ENCODE results near the gene SMC1B.
A peak's percentile ranks its signal among the peaks of the same experiment; 100 is the strongest.

SMC1B gene

DNA sequence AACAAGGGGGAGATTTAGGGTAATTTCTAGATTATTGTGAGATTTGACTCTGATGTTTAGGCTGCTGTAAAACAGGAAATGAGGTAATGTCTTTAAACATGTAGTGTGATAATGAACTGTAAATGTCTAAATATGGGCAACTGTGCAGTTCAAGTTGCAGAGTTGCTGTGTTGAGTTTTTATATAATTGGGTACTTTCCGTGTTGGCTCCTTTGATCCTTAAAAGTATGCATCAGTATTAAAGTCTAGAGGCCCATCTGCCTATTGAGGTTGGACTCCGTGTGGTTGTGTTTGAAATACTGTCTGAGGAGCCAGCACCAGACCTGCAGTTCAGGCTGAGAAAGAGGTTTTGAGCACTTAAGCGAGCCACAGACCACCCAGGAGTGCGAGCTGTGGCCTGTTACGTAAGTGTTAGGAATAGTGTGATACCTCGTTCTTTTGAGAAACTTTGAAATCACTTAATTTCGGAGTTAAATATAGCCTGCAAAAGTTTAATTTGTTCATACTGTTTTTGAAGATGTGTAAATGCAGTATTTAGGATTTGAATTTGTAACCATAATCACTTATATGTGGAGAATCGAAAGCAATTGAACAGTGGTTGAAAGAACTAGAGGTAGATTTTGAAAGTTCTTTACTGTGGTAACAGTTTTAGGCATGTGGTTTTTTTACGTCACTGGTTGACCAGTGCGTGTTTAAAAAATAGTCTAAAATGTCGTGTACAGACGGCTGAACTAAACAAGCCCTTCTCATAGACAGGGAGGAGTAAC lies 94.7 kb downstream of the SMC1B start:
- DNase-seq, result no peak

- DNase-seq, result peak; percentile 24 to 89 (median 67)
Measured at GRCh38 chr22:45318168-45318557, 95.2 kb downstream of the SMC1B start.

DNA sequence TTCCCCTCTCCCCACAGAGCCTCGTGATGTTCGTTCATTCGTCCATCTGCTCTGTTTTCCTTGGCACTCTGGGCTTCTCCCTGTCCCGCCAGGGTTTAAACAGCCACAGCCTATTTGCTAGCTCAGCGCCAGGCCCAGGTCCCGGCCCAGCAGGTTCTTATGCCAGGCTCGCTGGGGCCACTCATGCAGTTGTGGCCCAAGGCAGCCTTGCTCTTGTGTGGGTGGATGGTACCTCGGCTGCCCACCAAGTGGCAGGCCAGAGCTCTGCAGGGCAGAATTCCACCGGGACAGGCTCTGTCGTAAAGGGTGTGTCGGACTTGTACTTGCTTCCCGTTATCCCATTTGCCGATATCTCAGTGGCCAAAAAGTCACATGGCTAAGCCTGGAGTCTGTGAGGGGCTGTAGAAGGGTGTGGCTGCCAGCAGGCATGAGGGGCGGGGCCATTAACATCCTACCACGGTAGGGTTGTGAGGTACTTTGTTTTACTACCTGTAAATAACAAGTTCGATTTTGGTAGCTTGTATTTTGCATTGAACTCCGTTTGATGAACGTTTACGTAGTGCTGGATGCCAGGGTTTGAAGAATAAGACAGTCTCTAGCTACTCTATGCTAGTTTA lies 95.7 kb downstream of the SMC1B start:
- DNase-seq, result no peak

DNA sequence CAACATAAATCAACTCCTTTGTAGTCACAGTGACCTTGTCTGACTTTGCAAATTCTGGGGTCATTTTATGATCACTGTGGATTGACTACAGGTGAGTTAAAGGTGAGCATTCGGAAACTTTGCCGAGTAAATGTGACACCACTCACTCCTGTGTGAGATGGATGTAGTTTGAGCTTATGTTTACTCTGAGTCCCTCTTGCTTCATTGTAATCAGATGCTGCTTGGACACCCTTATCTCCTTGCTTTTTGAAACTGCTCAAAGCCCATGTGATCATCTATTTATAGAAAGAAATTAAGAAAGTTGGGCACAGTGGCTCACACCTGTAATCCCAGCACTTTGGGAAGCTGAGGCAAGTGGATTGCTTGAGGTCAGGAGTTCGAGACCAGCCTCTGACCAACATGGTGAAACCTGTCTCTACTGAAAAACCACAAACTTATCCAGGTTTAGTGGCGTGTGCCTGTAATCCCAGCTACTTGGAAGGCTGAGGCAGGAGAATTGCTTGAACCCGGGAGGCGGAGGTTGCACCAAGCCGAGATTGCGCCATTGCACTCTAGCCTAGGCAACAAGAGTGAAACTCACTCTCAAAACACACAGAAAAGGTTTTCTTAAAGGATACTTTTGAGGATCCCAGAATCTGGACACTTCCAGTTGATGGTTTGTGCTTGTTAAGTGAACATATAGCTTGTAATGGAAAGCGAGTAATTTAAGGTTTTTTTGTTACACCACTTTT lies 96.4 kb downstream of the SMC1B start:
- DNase-seq, result no peak

- DNase-seq, result no peak
Measured at GRCh38 chr22:45314786-45315185, 98.6 kb downstream of the SMC1B start.

GRCh38 chr22:45314054-45314721 lies 99.2 kb downstream of the SMC1B start:
- DNase-seq, result no peak

GRCh38 chr22:45312856-45313255 lies 100.5 kb downstream of the SMC1B start:
- DNase-seq, result no peak

DNA sequence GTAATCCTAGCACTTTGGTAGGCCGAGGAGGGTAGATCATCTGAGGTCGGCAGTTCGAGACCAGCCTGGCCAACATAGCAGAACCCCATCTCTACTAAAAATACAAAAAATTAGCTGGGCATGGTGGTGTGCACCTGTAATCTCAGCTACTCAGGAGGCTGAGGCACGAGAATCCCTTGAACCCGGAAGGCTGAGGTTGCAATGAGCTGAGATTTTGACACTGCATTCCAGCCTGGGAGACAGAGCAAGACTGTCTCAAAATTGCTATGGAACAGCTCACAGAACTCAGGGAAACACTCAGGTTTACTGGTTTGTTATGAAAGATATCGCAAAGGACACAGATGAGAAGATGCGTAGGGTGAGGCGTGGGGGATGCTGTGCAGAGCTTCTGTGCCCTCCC lies 101.0 kb downstream of the SMC1B start:
- DNase-seq, result no peak

GRCh38 chr22:45310977-45311531 lies 102.3 kb downstream of the SMC1B start:
- DNase-seq, result no peak

- peak in 2 of 3 experiments; percentile 22 to 45 for DNase-seq
Measured at GRCh38 chr22:45310331-45310976, 102.9 kb downstream of the SMC1B start.

- peak; percentile 87 to 89 (median 89) for DNase-seq
Measured at GRCh38 chr22:45309422-45310227, 103.8 kb downstream of the SMC1B start, which contains the start of gene FAM118A. Gene FAM118A (plus strand): TSS chr22:45309934. CDS start chr22:45322380, 12,446 bp downstream.

- DNase-seq, result no peak
Measured at GRCh38 chr22:45308957-45309421, 104.4 kb downstream of the SMC1B start.

DNA sequence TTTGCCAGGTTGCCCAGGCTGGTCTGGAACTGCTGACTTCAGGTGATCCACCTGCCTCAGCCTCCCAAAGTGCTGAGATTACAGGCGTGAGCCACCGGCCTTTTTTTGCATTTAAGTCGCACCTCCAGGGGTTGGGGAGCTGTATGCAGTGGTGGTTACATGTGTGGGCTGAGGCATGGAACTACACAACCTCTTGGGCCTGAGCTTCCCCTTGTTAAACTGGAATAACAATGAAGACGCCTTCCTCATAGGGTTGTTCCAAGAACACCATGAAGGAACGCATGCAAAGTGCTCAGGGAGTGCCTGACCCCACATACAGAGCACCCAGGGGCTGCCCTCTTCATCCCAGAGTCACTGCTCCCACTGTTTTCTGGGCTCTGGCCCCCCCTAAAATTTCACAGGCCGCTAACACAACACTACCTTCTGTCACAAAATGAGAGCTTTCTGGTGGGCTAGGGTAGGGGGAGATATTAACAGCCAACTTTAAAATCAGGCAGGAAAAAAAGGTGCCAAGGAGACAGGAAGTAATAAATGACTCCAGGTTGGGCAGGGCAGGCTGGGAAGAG lies 104.9 kb downstream of the SMC1B start:
- no peak for DNase-seq

DNA sequence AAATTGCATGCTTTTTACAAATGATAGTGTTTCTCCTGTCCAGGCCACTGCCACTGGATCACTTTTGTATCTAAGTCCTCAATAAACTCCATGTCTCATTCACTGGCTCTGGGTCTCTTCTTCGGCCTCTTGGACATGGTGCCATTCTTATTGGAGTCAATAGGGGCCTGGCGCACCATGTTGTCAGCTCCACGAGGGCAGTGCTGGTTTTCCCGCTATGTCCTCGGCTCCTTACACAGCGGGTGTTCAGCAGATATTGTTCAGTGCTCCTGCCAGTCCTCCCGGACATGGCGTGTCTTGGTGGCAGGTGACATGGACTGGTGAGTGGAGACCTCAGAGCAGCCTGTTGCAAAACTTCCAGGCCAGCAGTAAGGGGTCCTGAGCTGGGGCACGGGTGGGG lies 107.3 kb downstream of the SMC1B start:
- no peak for DNase-seq

GRCh38 chr22:45305456-45306075 lies 107.8 kb downstream of the SMC1B start:
- no peak for DNase-seq

DNA sequence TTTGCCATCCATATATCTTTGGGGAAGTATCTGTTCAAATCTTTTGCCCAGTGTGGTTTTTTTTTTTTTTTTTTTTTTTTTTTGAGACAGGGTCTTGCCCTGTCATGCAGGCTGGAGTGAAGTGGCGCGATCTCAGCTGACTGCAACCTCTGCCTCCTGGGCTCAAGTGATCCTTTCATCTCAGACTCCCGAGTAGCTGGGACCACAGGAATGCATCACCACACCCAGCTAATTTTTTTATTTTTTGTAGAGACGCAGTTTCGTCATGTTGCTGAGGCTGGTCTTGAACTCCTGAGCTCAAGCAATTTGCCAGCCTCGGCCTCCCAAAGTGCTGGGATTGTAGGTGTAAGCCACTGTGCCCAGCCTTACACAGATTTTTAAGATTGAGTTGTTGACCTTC lies 108.4 kb downstream of the SMC1B start:
- no peak for DNase-seq

GRCh38 chr22:45303181-45303580 lies 110.2 kb downstream of the SMC1B start:
- no peak for DNase-seq

- no peak for DNase-seq
Measured at GRCh38 chr22:45302751-45303150, 110.6 kb downstream of the SMC1B start.

DNA sequence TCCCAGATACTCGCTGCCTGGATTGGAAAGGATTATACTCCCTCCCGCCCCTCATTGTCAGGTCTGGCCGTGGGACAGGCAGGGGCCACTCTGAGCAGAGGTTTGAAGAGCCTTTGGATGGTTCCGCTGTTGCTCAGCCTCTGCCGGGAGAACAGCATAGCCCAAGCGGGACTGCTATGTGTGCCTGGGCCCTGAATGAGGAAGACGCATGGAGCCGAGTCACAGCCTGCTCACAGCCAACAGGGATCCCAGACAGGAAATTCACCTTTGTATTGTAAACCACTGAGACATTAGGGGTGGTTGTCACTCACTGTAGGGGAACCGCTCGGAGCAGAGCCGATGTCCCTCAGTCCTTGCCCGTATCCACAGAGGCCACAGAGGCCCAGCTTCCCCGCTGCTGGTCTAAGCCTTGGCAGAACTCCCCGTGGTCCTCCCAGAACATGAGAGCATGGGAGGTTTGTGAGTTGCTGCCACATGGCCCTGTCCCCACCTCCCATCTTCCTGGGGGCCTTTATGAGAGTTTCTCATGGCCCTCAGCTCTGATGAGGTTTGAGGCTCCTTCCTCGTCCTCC lies 114.4 kb downstream of the SMC1B start:
- DNase-seq, result no peak

DNA sequence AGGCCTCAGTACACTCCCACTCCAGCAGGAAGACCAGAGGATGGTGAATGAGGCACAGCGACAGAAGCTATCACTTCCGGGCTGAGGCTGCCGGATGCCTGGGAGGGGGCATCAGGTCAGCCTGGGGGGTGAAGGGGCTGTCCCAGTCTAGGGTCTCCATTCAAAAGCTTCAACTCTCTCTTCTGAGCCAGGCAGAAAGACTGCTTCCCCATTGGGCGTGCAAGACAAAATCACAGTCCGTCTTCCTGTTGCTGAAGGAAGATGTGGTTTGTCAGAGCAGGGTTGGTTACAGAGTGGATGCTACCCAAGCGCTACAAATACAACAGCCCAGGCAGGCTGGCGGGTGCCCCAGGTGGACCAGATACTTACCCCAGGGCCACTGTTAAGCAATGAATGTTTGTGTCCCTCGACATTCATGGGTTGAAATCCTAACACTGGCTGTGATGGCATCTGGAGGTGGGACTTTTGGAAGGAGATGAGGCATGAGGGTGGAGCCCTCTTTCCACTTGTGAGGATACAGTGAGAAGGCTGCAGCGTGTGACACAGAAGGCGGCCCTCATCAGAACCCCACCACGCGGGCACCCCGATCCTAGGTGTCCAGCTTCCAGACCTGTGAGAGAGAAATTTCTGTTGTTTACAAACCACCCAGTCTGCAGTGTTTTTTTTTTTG lies 116.6 kb downstream of the SMC1B start:
- no peak for DNase-seq
